Posterior vena cava (tissue), 2 donors: ENCODE data around the gene MYO3B. TPM values are rescaled to one million over a fixed set of nuclear protein-coding genes. Genes with fewer than 3 reads are reported as not detected.

Experiments
- DNase-seq: peaks from one replicate; pipeline ENCODE4 v3.0.0-alpha.2; 2020; ENCODE audit warnings: low spot score
- intact Hi-C, 2 donors: fragments of 100-400 bp; cut with DNase I; formaldehyde crosslinking; loops; one replicate each; pipeline versions ENCODE4 v1.14.1 to v1.14.2; 2022 to 2023
- total RNA-seq, 2 donors: library from RNA; stranded (reverse); fragmentation: NEBNext Ultra II Directional; extraction: Animal tissue kit (Norgen Biotek cat#: 25700); gene quantifications; one replicate each; pipeline ENCODE4 v1.2.1, GENCODE V29; 2021
- donor health status: DM: yes; HTN: yes; CAD: no.
- donor health status: DM: yes; HTN: yes; CAD: no.

Gene MYO3B
- total RNA-seq, 2 donors from 2014 or later, result 0.05 TPM; not detected in 1

DNA sequence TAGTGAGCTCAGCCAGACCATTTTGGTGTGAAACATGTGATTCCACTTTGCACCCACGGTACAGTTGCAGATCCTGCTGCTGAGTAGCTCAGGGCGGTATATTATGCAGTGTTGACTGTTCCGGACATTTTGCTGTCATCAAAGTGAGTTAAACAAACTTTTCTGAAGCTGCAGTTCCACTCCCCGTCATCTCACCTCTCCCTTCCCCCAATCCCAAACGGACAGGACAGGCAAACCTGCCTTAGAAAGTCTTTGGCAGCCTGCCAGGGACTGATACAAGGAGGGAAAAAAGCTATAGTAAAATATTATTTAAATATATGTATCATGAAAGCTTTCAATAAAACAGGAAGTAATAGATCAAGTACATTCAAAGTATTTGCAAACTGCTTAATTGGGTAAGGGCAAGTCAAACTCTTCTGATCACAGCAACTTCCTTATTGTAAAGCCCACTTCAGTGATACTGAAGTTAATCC, 501.7 kb downstream of the MYO3B start:
- intact Hi-C loops, result no loop called here

DNA sequence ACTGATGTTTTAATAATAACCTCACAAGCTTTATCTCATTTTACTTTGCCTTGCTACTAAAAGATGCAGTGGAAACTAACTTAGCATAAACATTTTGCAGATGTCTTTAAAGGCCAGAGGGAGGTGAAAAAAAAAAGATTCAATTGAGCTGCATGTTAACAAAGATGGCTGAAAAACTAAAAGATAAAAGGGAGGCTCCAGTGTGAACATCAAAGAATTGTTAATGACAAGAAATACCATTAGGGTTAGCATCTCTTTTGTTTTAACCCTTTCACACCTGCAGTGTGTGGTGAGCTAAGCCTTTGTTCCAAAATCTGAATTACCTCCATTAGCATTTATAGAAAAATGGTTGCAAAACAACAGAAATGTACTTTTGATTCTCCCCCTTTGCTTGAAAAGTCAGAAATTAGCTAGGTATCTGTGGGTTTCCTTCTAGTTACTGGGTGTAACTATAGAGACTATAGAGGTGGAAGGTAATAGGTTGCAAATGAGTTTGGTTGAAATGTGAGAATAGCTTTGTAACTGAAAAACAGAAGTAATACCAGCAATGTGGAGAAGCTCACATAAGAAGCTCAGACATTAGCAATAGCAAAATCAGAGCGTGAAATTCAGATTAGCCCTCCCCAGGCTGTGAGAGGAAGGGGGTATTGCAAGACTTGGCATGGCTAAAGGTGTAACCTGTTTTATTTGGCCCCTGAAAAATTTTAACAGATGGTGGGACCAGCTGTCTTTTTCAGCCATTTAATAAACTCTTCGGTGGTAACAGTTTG, 502.4 kb downstream of the MYO3B start:
- DNase-seq, result no peak

More for the DNA sequence above, 501.7 kb downstream of the MYO3B start:
- DNase-seq, result no peak

DNA sequence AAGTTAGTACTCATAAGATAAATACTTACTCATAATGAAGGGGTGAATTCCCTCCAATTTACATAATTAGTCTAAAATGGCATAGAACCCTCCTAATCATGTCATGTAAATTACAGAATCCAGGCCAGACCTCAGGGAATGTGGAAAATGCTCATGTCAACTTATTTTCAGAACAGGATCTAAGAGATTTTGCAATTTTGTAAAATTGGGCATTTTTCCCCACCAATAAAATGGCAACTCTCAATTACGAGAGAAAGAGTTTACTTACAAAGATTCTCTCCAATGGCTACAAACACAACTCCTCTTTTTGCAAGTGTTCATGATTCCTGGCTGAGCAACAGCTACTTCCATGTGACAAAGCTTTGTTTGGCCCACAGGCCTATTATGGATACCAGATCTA, 503.4 kb downstream of the MYO3B start:
- intact Hi-C loops, result no loop called here

More for the DNA sequence above, 502.4 kb downstream of the MYO3B start:
- intact Hi-C loops, result no loop called here

DNA sequence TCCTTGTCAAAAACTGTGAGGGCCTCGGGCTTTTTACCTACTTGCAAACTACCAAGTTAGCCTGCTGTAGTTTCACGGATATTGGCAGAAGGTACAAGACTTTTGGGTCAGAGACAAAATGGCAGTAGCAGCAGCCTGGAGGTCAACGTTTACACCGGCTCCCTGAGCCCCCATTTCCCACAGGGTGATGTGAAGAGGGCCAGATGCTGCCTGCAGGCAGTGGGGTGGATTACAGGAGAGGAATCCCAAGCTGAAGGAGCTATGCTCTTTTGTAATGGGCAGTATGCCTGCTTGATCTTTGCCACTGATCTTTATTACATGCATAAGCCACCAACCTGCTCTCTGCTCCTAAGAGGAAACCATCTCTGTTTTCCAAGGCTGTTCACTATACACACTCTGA, 507.6 kb downstream of the MYO3B start:
- no peak for DNase-seq
- intact Hi-C loops, result no loop called here

More for the DNA sequence above, 503.4 kb downstream of the MYO3B start:
- no peak for DNase-seq

DNA sequence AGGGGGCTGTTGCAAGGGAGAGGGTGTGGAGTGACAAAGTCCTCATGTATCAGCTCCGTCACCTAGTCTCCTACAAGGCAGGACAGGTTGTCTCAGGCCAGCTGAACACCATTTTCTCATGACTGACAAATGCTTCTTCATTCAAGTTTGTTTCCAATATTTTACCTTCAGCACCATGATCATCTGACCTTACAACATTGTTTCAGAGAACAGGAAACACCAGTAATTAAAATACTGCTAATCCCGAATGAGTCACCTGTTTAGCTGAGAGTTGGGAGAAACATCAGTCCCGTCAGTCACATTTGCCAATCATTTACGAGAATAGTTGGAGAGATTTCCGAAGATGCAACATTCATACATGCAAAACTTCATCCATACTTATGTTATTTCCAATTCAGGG, 511.5 kb downstream of the MYO3B start:
- no peak for DNase-seq
- intact Hi-C loops, result no loop called here

DNA sequence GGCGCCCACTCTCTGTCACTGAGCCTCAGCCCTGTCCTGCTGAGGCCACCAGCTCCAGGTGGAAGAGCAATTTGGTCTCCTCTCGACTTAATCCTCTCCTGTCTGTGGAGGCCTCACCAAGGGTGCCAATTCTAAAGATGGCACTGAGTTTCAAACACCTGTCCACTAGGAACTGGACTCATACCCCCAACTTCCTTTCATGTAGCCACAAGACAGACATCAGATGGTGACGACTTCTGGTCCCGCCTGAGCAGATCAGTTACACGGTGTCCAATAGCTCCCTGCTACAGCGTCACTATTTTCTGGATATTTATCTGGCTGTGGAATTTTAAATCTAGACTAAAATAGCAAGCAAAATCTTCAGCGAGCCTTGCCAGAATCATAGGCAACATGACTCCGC, 512.7 kb downstream of the MYO3B start:
- intact Hi-C loops, result no loop called here

DNA sequence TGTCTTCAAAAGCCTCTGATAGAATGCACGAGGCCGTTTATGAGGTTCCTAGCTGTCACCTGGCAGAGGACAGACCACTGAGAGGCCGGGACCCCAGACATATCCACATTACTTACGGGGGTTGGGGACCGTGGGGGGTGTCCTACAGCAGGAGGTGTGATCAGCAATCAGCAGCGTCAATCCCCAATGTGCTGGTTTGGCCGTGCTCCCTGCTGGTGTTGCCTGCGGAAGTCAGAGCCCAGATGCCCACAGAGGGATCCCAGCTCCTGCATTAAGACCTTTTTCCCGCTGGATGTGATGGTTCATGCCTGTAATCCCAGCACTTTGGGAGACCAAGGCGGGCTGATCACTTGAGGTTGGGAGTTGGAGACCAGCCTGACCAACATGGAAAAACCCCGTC, 516.4 kb downstream of the MYO3B start:
- intact Hi-C loops, result no loop called here

More for the DNA sequence above, 512.7 kb downstream of the MYO3B start:
- no peak for DNase-seq

DNA sequence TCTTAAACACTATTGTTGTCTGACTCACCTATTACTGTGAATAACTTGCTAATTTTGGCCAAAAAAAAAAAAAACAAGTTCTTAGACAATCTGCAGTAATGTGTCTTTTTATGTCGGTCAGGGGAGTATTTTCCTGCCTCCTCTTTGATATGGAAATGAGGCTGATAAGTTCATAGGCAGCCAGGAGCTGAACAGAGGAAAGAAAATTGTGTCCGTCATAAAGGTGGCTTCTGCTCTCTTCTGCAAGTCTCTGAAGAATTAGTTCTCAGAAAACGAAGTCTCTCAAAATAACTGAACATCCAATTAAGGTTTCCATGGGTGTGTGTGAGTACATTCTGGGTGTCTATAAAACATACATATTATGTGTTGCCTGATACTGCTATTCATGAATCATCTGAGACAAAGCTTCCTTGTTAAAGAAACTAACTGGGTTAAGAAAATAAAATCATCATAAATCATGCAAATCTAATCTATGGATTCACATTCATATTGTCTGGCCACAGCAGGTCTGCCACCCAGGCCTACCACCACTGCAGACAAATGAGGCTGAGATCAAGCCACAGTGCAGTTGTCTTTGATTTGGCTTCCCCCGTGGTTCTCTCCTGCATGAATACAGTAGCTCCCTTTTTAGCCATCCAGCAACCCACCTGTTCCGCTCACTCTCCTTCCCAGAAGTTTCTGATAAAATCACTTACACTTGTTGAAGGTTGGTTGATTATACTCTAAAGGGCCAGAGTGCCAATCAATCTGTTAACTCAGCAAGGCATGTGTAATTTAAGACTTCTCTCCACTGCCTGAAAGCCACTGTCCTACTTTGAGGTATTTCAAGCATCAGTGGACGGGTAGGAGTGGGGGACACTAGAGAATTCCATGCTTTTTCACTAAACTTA, 517.8 kb downstream of the MYO3B start:
- intact Hi-C loops, result no loop called here
- no peak for DNase-seq

More for the DNA sequence above, 516.4 kb downstream of the MYO3B start:
- DNase-seq, result no peak

DNA sequence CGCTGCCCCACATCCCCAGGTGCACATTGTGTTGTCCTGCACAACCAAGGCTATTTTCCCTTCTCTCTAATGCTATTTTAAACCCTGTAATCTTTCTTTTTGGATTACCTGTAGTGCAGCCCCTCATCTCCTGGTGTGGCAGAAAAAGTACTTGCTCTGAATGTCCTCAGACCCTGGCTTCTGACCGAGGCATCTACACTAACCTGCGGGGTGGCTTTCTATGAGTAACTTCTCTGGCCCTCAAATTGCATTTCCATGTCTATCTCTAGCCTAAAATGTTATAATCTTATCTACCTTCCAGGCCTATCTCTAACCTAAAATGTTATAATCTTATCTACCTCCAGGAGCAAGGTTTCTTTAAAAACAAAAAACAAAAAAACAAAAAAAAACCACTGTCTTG, 519.0 kb downstream of the MYO3B start:
- intact Hi-C loops, result no loop called here
- no peak for DNase-seq

DNA sequence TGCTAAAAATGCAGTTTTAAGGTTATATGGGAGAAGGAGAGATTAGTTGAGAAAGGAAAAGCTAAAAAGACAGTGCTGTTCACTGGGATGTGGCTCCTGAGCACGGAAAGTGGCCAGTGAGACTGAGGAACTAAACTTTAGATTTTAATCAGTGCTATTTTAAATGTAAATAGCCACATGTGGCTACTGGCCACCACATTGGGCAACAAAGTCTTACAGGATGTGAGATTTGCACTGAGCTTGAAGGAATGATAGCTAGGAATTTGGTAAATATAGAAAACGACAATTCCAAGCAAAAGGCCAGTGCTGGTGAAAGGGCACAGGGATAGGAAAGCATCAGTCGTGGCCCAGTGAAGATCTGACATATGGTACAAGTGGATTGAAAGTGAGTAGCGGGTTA, 523.1 kb downstream of the MYO3B start:
- no peak for DNase-seq
- intact Hi-C loops, result no loop called here

DNA sequence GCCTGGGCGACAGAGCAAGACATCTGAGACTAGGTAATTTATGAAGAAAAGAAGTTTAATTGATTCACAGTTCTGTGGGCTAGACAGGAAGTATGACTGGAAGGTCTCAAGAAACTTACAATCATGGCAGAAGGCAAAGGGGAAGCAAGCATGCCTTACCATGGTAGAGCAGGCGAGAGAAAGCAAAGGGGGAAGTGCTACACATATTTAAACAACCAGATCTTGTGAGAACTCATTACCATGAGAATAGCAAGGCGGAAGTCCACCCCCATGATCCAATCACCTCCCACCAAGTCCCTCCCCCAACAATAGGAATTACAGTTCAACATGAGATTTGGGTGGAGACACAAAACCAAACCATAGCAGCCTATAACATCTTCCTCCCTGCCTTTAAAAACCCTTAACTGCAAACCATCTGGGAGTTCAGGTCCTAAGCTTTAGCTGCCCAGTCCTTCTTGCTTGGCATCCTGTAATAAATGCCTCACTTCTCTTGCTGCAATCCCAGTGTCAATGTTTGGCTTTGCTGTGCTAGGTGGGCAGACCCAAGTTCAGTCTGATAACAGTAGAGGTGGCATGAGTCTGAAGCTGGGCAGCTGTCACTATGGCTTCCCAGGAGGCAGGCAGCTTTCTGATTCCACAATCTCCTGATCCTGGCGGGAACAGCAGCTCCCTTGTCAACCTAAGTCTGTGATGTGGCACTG, 526.0 kb downstream of the MYO3B start:
- DNase-seq, result no peak
- intact Hi-C loops, result no loop called here
